Activated CD8-positive, alpha-beta T cell treated with anti-CD3 and anti-CD28 coated beads, Interleukin-2, amount 10 ng/mL, durations not matched to agents 7 days and 5 days (primary cell): ENCODE data around the gene DPEP2NB. TPM values are rescaled to one million over a fixed set of nuclear protein-coding genes. Genes with fewer than 3 reads are reported as not detected.
"Not testable (repeated sequence)": the region's sequence is repeated elsewhere in the genome, so short reads cannot be mapped to it uniquely, and the experiment has no call there.

Experiments used
- ATAC-seq: fragments of 150-1000 bp; cut with Tn5 transposase; one replicate; pipeline ENCODE4 v1.10.0; 2021; ENCODE audit warnings: moderate library complexity
- CTCF ChIA-PET: fragments of 350-600 bp; sonication (Branson Sonifier 250); formaldehyde crosslinking; loops from one replicate; lab custom pipeline; 2021; ENCODE audit warnings: antibody characterized with exemption; lab: Charles Lee
- POLR2A ChIA-PET: fragments of 350-600 bp; sonication (Branson Sonifier 250); formaldehyde crosslinking; loops from one replicate; lab custom pipeline; 2021; ENCODE audit warnings: antibody characterized with exemption; lab: Charles Lee
- DNase-seq: peaks from one replicate; pipeline ENCODE4 v3.0.0-alpha.2; 2020
- H3K27ac Mint-ChIP-seq: one replicate; pipeline ENCODE4 v1.8.0; 2021; ENCODE audit warnings: mild to moderate bottlenecking, mixed read lengths
- H3K27me3 Mint-ChIP-seq: one replicate; pipeline ENCODE4 v1.8.0; 2021; ENCODE audit warnings: low read depth, mixed read lengths
- H3K36me3 Mint-ChIP-seq: one replicate; pipeline ENCODE4 v1.8.0; 2021; ENCODE audit warnings: low read depth, mixed read lengths
- H3K4me1 Mint-ChIP-seq: one replicate; pipeline ENCODE4 v1.8.0; 2021; ENCODE audit warnings: low read depth, mixed read lengths
- H3K4me3 Mint-ChIP-seq: one replicate; pipeline ENCODE4 v1.8.0; 2021; ENCODE audit warnings: mild to moderate bottlenecking, mixed read lengths
- H3K9me3 Mint-ChIP-seq: one replicate; pipeline ENCODE4 v1.8.0; 2022; ENCODE audit warnings: mixed read lengths; ENCODE audit not compliant: insufficient read depth
- total RNA-seq, 2 experiments: library from RNA; stranded (reverse); gene quantifications; one replicate each; pipeline ENCODE4 v1.2.3, GENCODE V29; 2021

DPEP2NB gene
- total RNA-seq, 2 experiments from 2014 or later = not detected

- no peak for DNase-seq
- peaks cover 19% of the 10 kb centered on the region for H3K36me3 Mint-ChIP-seq
- no peaks in the 10 kb centered on the region for H3K27me3 Mint-ChIP-seq
- ChIA-PET POLR2A (interaction anchor here (0.6 kb wide), 1 partner anchor 16 kb away, joined by 4 read pairs; no protein-coding TSS in a partner anchor), CTCF (interaction anchor here (1.3 kb wide), 3 partner anchors 13 to 45 kb away, joined by 3 read pairs; partner anchors contain the start of gene DPEP2)
- H3K9me3 Mint-ChIP-seq = no peaks in the 10 kb centered on the region
- ATAC-seq = no peak
- H3K27ac Mint-ChIP-seq = no peak overlapping the region
- H3K4me3 Mint-ChIP-seq = no peak overlapping the region
- H3K4me1 Mint-ChIP-seq = peaks cover 23% of the 10 kb centered on the region
Observed at GRCh38 chr16:68019167-68019680, 3.5 kb upstream of the DPEP2NB start.

- no peak overlapping the region for H3K4me3 Mint-ChIP-seq
- ChIA-PET CTCF (interaction anchor here (0.6 to 1.2 kb wide), 4 partner anchors 9 to 24 kb away, joined by 3 to 4 read pairs (median 4); partner anchors contain the start of genes DDX28 and DUS2), POLR2A (interaction anchor here (0.6 to 2.2 kb wide), 3 partner anchors 10 to 79 kb away, joined by 3 to 11 read pairs (median 3); partner anchors contain the start of genes DDX28 and DUS2)
- no peaks in the 10 kb centered on the region for H3K36me3 Mint-ChIP-seq
- peaks cover 10% of the 10 kb centered on the region for H3K4me1 Mint-ChIP-seq
- DNase-seq (no peak), ATAC-seq (no peak)
- H3K27ac Mint-ChIP-seq = peak overlapping the region; percentile 87
- H3K27me3 Mint-ChIP-seq = no peaks in the 10 kb centered on the region
- no peaks in the 10 kb centered on the region for H3K9me3 Mint-ChIP-seq
Observed at GRCh38 chr16:68013440-68013839, 2.3 kb downstream of the DPEP2NB start.

- H3K4me3 Mint-ChIP-seq, ATAC-seq, H3K36me3 Mint-ChIP-seq, POLR2A ChIA-PET, H3K27ac Mint-ChIP-seq, H3K9me3 Mint-ChIP-seq, DNase-seq, H3K27me3 Mint-ChIP-seq: not testable (repeated sequence)
- CTCF ChIA-PET = interaction anchor here (0.7 kb wide), 1 partner anchor 67 kb away, joined by 3 read pairs; no protein-coding TSS in a partner anchor
- H3K4me1 Mint-ChIP-seq = peaks cover 25% of the 10 kb centered on the region
Observed at GRCh38 chr16:68009872-68010271, 5.8 kb downstream of the DPEP2NB start.

GRCh38 chr16:68009157-68009735, 6.5 kb downstream of the DPEP2NB start:
- Mint-ChIP-seq H3K4me3 (no peak overlapping the region), H3K27me3 (no peaks in the 10 kb centered on the region), H3K4me1 (peaks cover 25% of the 10 kb centered on the region), H3K27ac (no peak overlapping the region), H3K9me3 (no peaks in the 10 kb centered on the region), H3K36me3 (no peaks in the 10 kb centered on the region)
- POLR2A ChIA-PET = interaction anchor here (2.0 kb wide), 1 partner anchor 13 kb away, joined by 9 read pairs; the partner anchor contains the start of genes DDX28 and DUS2
- DNase-seq = no peak
- ATAC-seq = no peak
- CTCF ChIA-PET = interaction anchor here (1.5 kb wide), 1 partner anchor 15 kb away, joined by 4 read pairs; no protein-coding TSS in a partner anchor

- CTCF ChIA-PET = interaction anchor here (0.8 to 3.8 kb wide), 5 partner anchors 12 to 35 kb away, joined by 3 to 15 read pairs (median 6); partner anchors contain the start of genes DDX28 and DUS2
- ATAC-seq (peak; percentile 91), DNase-seq (peak; percentile 56)
- Mint-ChIP-seq H3K4me1 (peaks cover 20% of the 10 kb centered on the region), H3K36me3 (no peaks in the 10 kb centered on the region), H3K4me3 (no peak overlapping the region), H3K27me3 (no peaks in the 10 kb centered on the region), H3K9me3 (no peaks in the 10 kb centered on the region), H3K27ac (peak overlapping the region; percentile 90)
- POLR2A ChIA-PET = interaction anchor here (0.6 to 2.5 kb wide), 6 partner anchors 10 to 70 kb away, joined by 3 to 14 read pairs (median 4); partner anchors contain the start of genes DDX28, DPEP2NB, DUS2 and PSMB10
Observed at GRCh38 chr16:68005786-68006286, 9.9 kb downstream of the DPEP2NB start.

GRCh38 chr16:68005211-68005610, 10.5 kb downstream of the DPEP2NB start:
- DNase-seq = no peak
- Mint-ChIP-seq H3K27ac (peak overlapping the region; percentile 90), H3K4me1 (peaks cover 26% of the 10 kb centered on the region), H3K27me3 (no peaks in the 10 kb centered on the region), H3K4me3 (no peak overlapping the region), H3K9me3 (no peaks in the 10 kb centered on the region), H3K36me3 (no peaks in the 10 kb centered on the region)
- no peak for ATAC-seq
- POLR2A ChIA-PET = interaction anchor here (1.0 to 2.5 kb wide), 5 partner anchors 11 to 69 kb away, joined by 3 to 14 read pairs (median 5); partner anchors contain the start of genes DDX28, DPEP2NB, DUS2 and PSMB10
- CTCF ChIA-PET = interaction anchor here (0.8 to 3.8 kb wide), 4 partner anchors 11 to 36 kb away, joined by 3 to 15 read pairs (median 8); partner anchors contain the start of genes DDX28 and DUS2

- Mint-ChIP-seq H3K27ac (no peak overlapping the region), H3K36me3 (peaks cover 6% of the 10 kb centered on the region), H3K4me1 (peaks cover 43% of the 10 kb centered on the region), H3K27me3 (no peaks in the 10 kb centered on the region), H3K4me3 (no peak overlapping the region), H3K9me3 (no peaks in the 10 kb centered on the region)
- ATAC-seq = no peak
- POLR2A ChIA-PET = interaction anchor here (0.6 to 1.8 kb wide), 4 partner anchors 9 to 20 kb away, joined by 3 to 7 read pairs (median 4); no protein-coding TSS in a partner anchor
- DNase-seq = no peak
- CTCF ChIA-PET = interaction anchor here (1.1 to 1.8 kb wide), 6 partner anchors 9 to 61 kb away, joined by 3 to 9 read pairs (median 4); no protein-coding TSS in a partner anchor
Observed at GRCh38 chr16:68003031-68003430, 12.7 kb downstream of the DPEP2NB start.

- ATAC-seq (no peak), DNase-seq (no peak)
- POLR2A ChIA-PET = interaction anchor here (1.1 to 3.7 kb wide), 4 partner anchors 22 to 108 kb away, joined by 3 to 48 read pairs (median 4); partner anchors contain the start of genes DDX28, DUS2 and PSKH1
- Mint-ChIP-seq H3K4me1 (peaks cover 44% of the 10 kb centered on the region), H3K27ac (peak overlapping the region; percentile 82), H3K27me3 (no peaks in the 10 kb centered on the region), H3K4me3 (peak overlapping the region; percentile 32), H3K9me3 (no peaks in the 10 kb centered on the region), H3K36me3 (peaks cover 10% of the 10 kb centered on the region)
- CTCF ChIA-PET = interaction anchor here (1.4 to 3.0 kb wide), 2 partner anchors 22 to 40 kb away, joined by 11 to 16 read pairs; partner anchors contain the start of genes DDX28 and DUS2
Observed at GRCh38 chr16:68000450-68000849, 15.3 kb downstream of the DPEP2NB start.

GRCh38 chr16:67999985-68000384, 15.7 kb downstream of the DPEP2NB start:
- H3K27me3 Mint-ChIP-seq = no peaks in the 10 kb centered on the region
- peak overlapping the region; percentile 82 for H3K27ac Mint-ChIP-seq
- peaks cover 45% of the 10 kb centered on the region for H3K4me1 Mint-ChIP-seq

GRCh38 chr16:67998779-67999688, 16.7 kb downstream of the DPEP2NB start, which contains the start of gene DPEP2:
Gene DPEP2 (minus strand): TSS chr16:67999484. CDS start chr16:67993212, 6,272 bp downstream.
- CTCF ChIA-PET = interaction anchor here (0.8 to 3.0 kb wide), 9 partner anchors 10 to 64 kb away, joined by 3 to 16 read pairs (median 4); partner anchors contain the start of genes DDX28 and DUS2
- peak within 1 kb of the TSS; percentile 82 for H3K27ac Mint-ChIP-seq
- H3K4me1 Mint-ChIP-seq = peaks cover 52% of the 10 kb centered on the region
- peak within 1 kb of the TSS; percentile 60 for H3K4me3 Mint-ChIP-seq
- DNase-seq (peak; percentile 66), ATAC-seq (peak; percentile 83)
- not testable (repeated sequence) for H3K36me3 Mint-ChIP-seq, H3K27me3 Mint-ChIP-seq, H3K9me3 Mint-ChIP-seq
- POLR2A ChIA-PET = interaction anchor here (0.7 to 3.7 kb wide), 17 partner anchors 9 to 193 kb away, joined by 3 to 48 read pairs (median 3); partner anchors contain the start of genes DDX28, DUS2, NFATC3 and PSKH1

More at GRCh38 chr16:67999985-68000384, 15.7 kb downstream of the DPEP2NB start:
- DNase-seq = no peak
- H3K36me3 Mint-ChIP-seq = peaks cover 10% of the 10 kb centered on the region
- H3K9me3 Mint-ChIP-seq = no peaks in the 10 kb centered on the region
- ChIA-PET POLR2A (interaction anchor here (1.1 to 3.7 kb wide), 4 partner anchors 11 to 107 kb away, joined by 3 to 48 read pairs (median 4); partner anchors contain the start of genes DDX28, DUS2 and PSKH1), CTCF (interaction anchor here (1.4 to 3.0 kb wide), 2 partner anchors 23 to 41 kb away, joined by 11 to 16 read pairs; partner anchors contain the start of genes DDX28 and DUS2)
- peak; percentile 17 for ATAC-seq
- H3K4me3 Mint-ChIP-seq = peak overlapping the region; percentile 60
